Measurements from ENCODE around the gene COL28A1.

Gene COL28A1

GRCh38 chr7:7454000-7454399 lies 81.7 kb downstream of the COL28A1 start:
- no peak overlapping the region for H2BK12ac ChIP-seq (ENCODE audit: low read length)
- no peak overlapping the region for H2AK5ac ChIP-seq (ENCODE audit: low read length)
- H3K27ac ChIP-seq (ENCODE audit: low read depth, low read length) = no peak overlapping the region
- no peak overlapping the region for H3K23ac ChIP-seq (ENCODE audit: low read length)
- no peaks in the 10 kb centered on the region for H3K79me1 ChIP-seq (ENCODE audit: low read length)
- H4K12ac ChIP-seq (ENCODE audit: low read depth, low read length) = no peak overlapping the region
- H3K9ac ChIP-seq (ENCODE audit: low read length) = no peak overlapping the region
- H3K9me3 ChIP-seq (ENCODE audit: insufficient read depth, low read depth, low read length) = no peaks in the 10 kb centered on the region
- no peak overlapping the region for H3K4me3 ChIP-seq (ENCODE audit: low read depth, low read length)
- H3K79me2 ChIP-seq (ENCODE audit: control insufficient read depth, insufficient read depth, low read length, poor library complexity) = no peaks in the 10 kb centered on the region
- DNase-seq = no peak
- no peak overlapping the region for H4K8ac ChIP-seq (ENCODE audit: low read depth, low read length)
- H3K27me3 ChIP-seq (ENCODE audit: insufficient read depth, low read length) = no peaks in the 10 kb centered on the region
- H3K4me2 ChIP-seq (ENCODE audit: low read length) = no peak overlapping the region
- H2BK5ac ChIP-seq (ENCODE audit: low read depth, low read length, poor library complexity) = no peak overlapping the region
- H3K4me1 ChIP-seq (ENCODE audit: control insufficient read depth in 1 of 2, insufficient read depth in 2 of 2, low read length in 2 of 2) = no peaks in the 10 kb centered on the region
- no peak overlapping the region for H4K91ac ChIP-seq (ENCODE audit: low read depth, low read length)
- no peak overlapping the region for H2BK120ac ChIP-seq (ENCODE audit: insufficient read depth, low read length, poor library complexity)
- no peaks in the 10 kb centered on the region for H3K36me3 ChIP-seq (ENCODE audit: control insufficient read depth in 1 of 2, insufficient read depth in 2 of 2, low read length in 2 of 2)
- H3K18ac ChIP-seq (ENCODE audit: low read length) = no peak overlapping the region
- no peak overlapping the region for H3K4ac ChIP-seq (ENCODE audit: low read depth, low read length)
- H3K14ac ChIP-seq (ENCODE audit: low read length) = no peak overlapping the region
- no peak overlapping the region for H2AFZ ChIP-seq (ENCODE audit: insufficient read depth, low read length, poor library complexity)

DNA sequence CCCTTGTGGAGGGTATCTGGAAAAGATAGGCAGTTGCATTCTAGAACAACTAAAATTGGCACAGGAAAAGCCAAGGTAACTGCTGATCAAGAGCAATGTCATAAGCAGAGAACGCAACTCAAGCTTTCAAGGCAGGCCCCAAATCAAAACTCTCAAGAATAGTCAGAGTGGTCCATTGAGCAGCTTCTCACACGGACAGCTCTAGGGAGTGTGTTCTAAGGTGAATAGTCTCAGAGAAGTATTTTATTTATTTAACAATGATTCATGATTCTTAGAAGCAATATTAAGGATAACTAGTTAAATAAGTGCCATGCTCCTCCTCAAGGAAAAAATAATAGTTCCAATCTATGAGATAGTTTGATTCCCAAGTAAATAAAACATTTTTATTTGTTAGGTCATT lies 83.0 kb downstream of the COL28A1 start:
- no peak overlapping the region for H2AK5ac ChIP-seq (ENCODE audit: low read length)
- no peak overlapping the region for H2AFZ ChIP-seq (ENCODE audit: insufficient read depth, low read length, poor library complexity)
- no peak overlapping the region for H3K4me2 ChIP-seq (ENCODE audit: low read length)
- no CpG with 5 or more reads among the region's 2 CpGs for WGBS (ENCODE audit: extremely low coverage, insufficient coverage, insufficient read length)
- no peaks in the 10 kb centered on the region for H3K27me3 ChIP-seq (ENCODE audit: insufficient read depth, low read length)
- no peak overlapping the region for H2BK12ac ChIP-seq (ENCODE audit: low read length)
- no peak overlapping the region for H3K4ac ChIP-seq (ENCODE audit: low read depth, low read length)
- no peak overlapping the region for H4K12ac ChIP-seq (ENCODE audit: low read depth, low read length)
- H3K18ac ChIP-seq (ENCODE audit: low read length) = no peak overlapping the region
- no peak for DNase-seq
- no peak overlapping the region for H3K4me3 ChIP-seq (ENCODE audit: low read depth, low read length)
- no peak overlapping the region for H3K23ac ChIP-seq (ENCODE audit: low read length)
- H2BK120ac ChIP-seq (ENCODE audit: insufficient read depth, low read length, poor library complexity) = no peak overlapping the region
- H3K36me3 ChIP-seq (ENCODE audit: control insufficient read depth in 1 of 2, insufficient read depth in 2 of 2, low read length in 2 of 2) = no peaks in the 10 kb centered on the region
- H4K91ac ChIP-seq (ENCODE audit: low read depth, low read length) = no peak overlapping the region
- H3K9ac ChIP-seq (ENCODE audit: low read length) = no peak overlapping the region
- H3K9me3 ChIP-seq (ENCODE audit: insufficient read depth, low read depth, low read length) = no peaks in the 10 kb centered on the region
- H3K79me1 ChIP-seq (ENCODE audit: low read length) = no peaks in the 10 kb centered on the region
- H4K8ac ChIP-seq (ENCODE audit: low read depth, low read length) = no peak overlapping the region
- H3K79me2 ChIP-seq (ENCODE audit: control insufficient read depth, insufficient read depth, low read length, poor library complexity) = no peaks in the 10 kb centered on the region
- H3K14ac ChIP-seq (ENCODE audit: low read length) = no peak overlapping the region
- H3K4me1 ChIP-seq (ENCODE audit: control insufficient read depth in 1 of 2, insufficient read depth in 2 of 2, low read length in 2 of 2) = no peaks in the 10 kb centered on the region
- H2BK5ac ChIP-seq (ENCODE audit: low read depth, low read length, poor library complexity) = no peak overlapping the region
- H3K27ac ChIP-seq (ENCODE audit: low read depth, low read length) = no peak overlapping the region

DNA sequence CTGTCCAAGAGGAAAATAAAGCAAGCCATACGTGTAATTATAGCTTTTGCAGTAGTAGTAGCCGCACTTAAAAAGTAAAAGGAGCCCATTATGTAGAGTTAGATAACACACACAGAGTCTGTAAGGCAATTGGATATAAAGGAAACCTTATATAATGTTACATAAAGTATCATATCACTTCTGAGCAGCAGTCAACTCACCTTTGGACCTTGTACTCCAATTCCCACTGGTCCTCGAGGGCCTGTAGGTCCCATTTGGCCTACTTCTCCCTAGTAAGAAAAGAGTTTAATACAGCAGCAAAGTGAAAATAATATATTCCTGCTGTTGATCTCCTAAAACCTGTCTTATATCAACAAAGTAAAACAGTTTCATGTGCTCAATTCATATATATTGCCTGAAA lies 83.6 kb downstream of the COL28A1 start:
- Histone ChIP-seq H2BK12ac (ENCODE audit: low read length) (no peak overlapping the region), H2BK120ac (ENCODE audit: insufficient read depth, low read length, poor library complexity) (no peak overlapping the region), H3K27me3 (ENCODE audit: insufficient read depth, low read length) (no peaks in the 10 kb centered on the region), H3K79me1 (ENCODE audit: low read length) (no peaks in the 10 kb centered on the region), H3K4me2 (ENCODE audit: low read length) (no peak overlapping the region), H2BK5ac (ENCODE audit: low read depth, low read length, poor library complexity) (no peak overlapping the region), H3K23ac (ENCODE audit: low read length) (no peak overlapping the region), H2AK5ac (ENCODE audit: low read length) (no peak overlapping the region), H3K14ac (ENCODE audit: low read length) (no peak overlapping the region), H3K4ac (ENCODE audit: low read depth, low read length) (no peak overlapping the region), H3K9me3 (ENCODE audit: insufficient read depth, low read depth, low read length) (no peaks in the 10 kb centered on the region), H3K27ac (ENCODE audit: low read depth, low read length) (no peak overlapping the region), H4K12ac (ENCODE audit: low read depth, low read length) (no peak overlapping the region), H3K4me3 (ENCODE audit: low read depth, low read length) (no peak overlapping the region), H3K36me3 (ENCODE audit: control insufficient read depth in 1 of 2, insufficient read depth in 2 of 2, low read length in 2 of 2) (no peaks in the 10 kb centered on the region), H3K18ac (ENCODE audit: low read length) (no peak overlapping the region), H3K4me1 (ENCODE audit: control insufficient read depth in 1 of 2, insufficient read depth in 2 of 2, low read length in 2 of 2) (no peaks in the 10 kb centered on the region), H3K9ac (ENCODE audit: low read length) (no peak overlapping the region), H4K8ac (ENCODE audit: low read depth, low read length) (no peak overlapping the region), H4K91ac (ENCODE audit: low read depth, low read length) (no peak overlapping the region), H3K79me2 (ENCODE audit: control insufficient read depth, insufficient read depth, low read length, poor library complexity) (no peaks in the 10 kb centered on the region), H2AFZ (ENCODE audit: insufficient read depth, low read length, poor library complexity) (no peak overlapping the region)
- no peak for DNase-seq
- no CpG with 5 or more reads among the region's 3 CpGs for WGBS (ENCODE audit: extremely low coverage, insufficient coverage, insufficient read length)

- no peak overlapping the region for H4K12ac ChIP-seq (ENCODE audit: low read depth, low read length)
- H3K23ac ChIP-seq (ENCODE audit: low read length) = no peak overlapping the region
- no peaks in the 10 kb centered on the region for H3K4me1 ChIP-seq (ENCODE audit: control insufficient read depth in 1 of 2, insufficient read depth in 2 of 2, low read length in 2 of 2)
- H3K27ac ChIP-seq (ENCODE audit: low read depth, low read length) = no peak overlapping the region
- H2AK5ac ChIP-seq (ENCODE audit: low read length) = no peak overlapping the region
- no peak for DNase-seq
- H2AFZ ChIP-seq (ENCODE audit: insufficient read depth, low read length, poor library complexity) = no peak overlapping the region
- no peaks in the 10 kb centered on the region for H3K79me2 ChIP-seq (ENCODE audit: control insufficient read depth, insufficient read depth, low read length, poor library complexity)
- H3K4me2 ChIP-seq (ENCODE audit: low read length) = no peak overlapping the region
- no peak overlapping the region for H3K9ac ChIP-seq (ENCODE audit: low read length)
- H3K36me3 ChIP-seq (ENCODE audit: control insufficient read depth in 1 of 2, insufficient read depth in 2 of 2, low read length in 2 of 2) = no peaks in the 10 kb centered on the region
- no peak overlapping the region for H3K4me3 ChIP-seq (ENCODE audit: low read depth, low read length)
- H3K27me3 ChIP-seq (ENCODE audit: insufficient read depth, low read length) = no peaks in the 10 kb centered on the region
- H2BK120ac ChIP-seq (ENCODE audit: insufficient read depth, low read length, poor library complexity) = no peak overlapping the region
- H3K4ac ChIP-seq (ENCODE audit: low read depth, low read length) = no peak overlapping the region
- no peak overlapping the region for H3K14ac ChIP-seq (ENCODE audit: low read length)
- no peak overlapping the region for H4K91ac ChIP-seq (ENCODE audit: low read depth, low read length)
- no peak overlapping the region for H4K8ac ChIP-seq (ENCODE audit: low read depth, low read length)
- H3K9me3 ChIP-seq (ENCODE audit: insufficient read depth, low read depth, low read length) = no peaks in the 10 kb centered on the region
- no peak overlapping the region for H2BK5ac ChIP-seq (ENCODE audit: low read depth, low read length, poor library complexity)
- no CpG with 5 or more reads among the region's 1 CpG for WGBS (ENCODE audit: extremely low coverage, insufficient coverage, insufficient read length)
- H3K18ac ChIP-seq (ENCODE audit: low read length) = no peak overlapping the region
- no peaks in the 10 kb centered on the region for H3K79me1 ChIP-seq (ENCODE audit: low read length)
- no peak overlapping the region for H2BK12ac ChIP-seq (ENCODE audit: low read length)
These were observed 86.6 kb downstream of the COL28A1 start for GRCh38 chr7:7449055-7449454.

DNA sequence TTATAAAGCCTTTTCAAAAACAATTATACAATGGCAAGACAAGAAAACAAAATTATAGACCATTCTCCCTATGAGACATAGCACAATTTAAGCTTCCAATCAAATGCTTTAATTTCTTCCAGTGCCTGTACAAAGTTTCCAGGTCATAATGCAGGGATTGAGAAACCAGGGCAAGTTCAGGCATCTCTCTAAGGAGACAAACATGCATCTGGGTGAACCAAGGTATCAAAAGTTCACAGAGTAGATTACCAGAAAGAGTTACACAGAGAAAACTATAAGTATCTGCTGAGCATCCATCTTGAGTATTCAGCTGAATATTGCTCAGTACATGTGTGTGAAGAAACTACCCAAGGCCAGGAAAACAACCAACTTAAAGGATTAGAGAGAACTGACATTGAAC lies 89.1 kb downstream of the COL28A1 start:
- Histone ChIP-seq H2BK120ac (ENCODE audit: insufficient read depth, low read length, poor library complexity) (no peak overlapping the region), H4K91ac (ENCODE audit: low read depth, low read length) (no peak overlapping the region), H3K4me3 (ENCODE audit: low read depth, low read length) (no peak overlapping the region), H2AFZ (ENCODE audit: insufficient read depth, low read length, poor library complexity) (no peak overlapping the region), H3K4ac (ENCODE audit: low read depth, low read length) (no peak overlapping the region), H3K79me1 (ENCODE audit: low read length) (no peaks in the 10 kb centered on the region), H3K18ac (ENCODE audit: low read length) (no peak overlapping the region), H2BK12ac (ENCODE audit: low read length) (no peak overlapping the region), H3K27me3 (ENCODE audit: insufficient read depth, low read length) (no peaks in the 10 kb centered on the region), H4K12ac (ENCODE audit: low read depth, low read length) (no peak overlapping the region), H3K4me2 (ENCODE audit: low read length) (no peak overlapping the region), H3K9me3 (ENCODE audit: insufficient read depth, low read depth, low read length) (no peaks in the 10 kb centered on the region), H3K14ac (ENCODE audit: low read length) (no peak overlapping the region), H3K79me2 (ENCODE audit: control insufficient read depth, insufficient read depth, low read length, poor library complexity) (no peaks in the 10 kb centered on the region), H3K4me1 (ENCODE audit: control insufficient read depth in 1 of 2, insufficient read depth in 2 of 2, low read length in 2 of 2) (no peaks in the 10 kb centered on the region), H2BK5ac (ENCODE audit: low read depth, low read length, poor library complexity) (no peak overlapping the region), H3K27ac (ENCODE audit: low read depth, low read length) (no peak overlapping the region), H4K8ac (ENCODE audit: low read depth, low read length) (no peak overlapping the region), H3K9ac (ENCODE audit: low read length) (no peak overlapping the region), H3K23ac (ENCODE audit: low read length) (no peak overlapping the region), H2AK5ac (ENCODE audit: low read length) (no peak overlapping the region), H3K36me3 (ENCODE audit: control insufficient read depth in 1 of 2, insufficient read depth in 2 of 2, low read length in 2 of 2) (no peaks in the 10 kb centered on the region)
- DNase-seq = no peak

Data from trophoblast cell (in vitro differentiated cells and primary cell).